HCT116 (cell line): Measurements from ENCODE around the gene MAB21L3. TPM values are rescaled to one million over a fixed set of nuclear protein-coding genes. Genes with fewer than 3 reads are reported as not detected.

Experiments used
- ATAC-seq: fragments of 200-7000 bp; cut with Tn5 transposase; 2 replicates; pipeline ENCODE4 v1.9.1; 2020; ENCODE audit warnings: mild to moderate bottlenecking, moderate library complexity
- BruUV-seq: library from RNA; stranded (reverse); fragments of 400-500 nt; replicated peaks from 2 replicates; lab custom pipeline; 2021; lab: Mats Ljungman, UMichigan
- CTCF ChIA-PET: fragments of 300-600 bp; sonication (Branson Sonifier 250); formaldehyde crosslinking; loops from one replicate; lab custom pipeline; 2021; ENCODE audit warnings: antibody characterized with exemption; lab: Charles Lee
- POLR2A ChIA-PET: fragments of 300-600, 350-600 bp; sonication (Branson Sonifier 250); formaldehyde crosslinking; loops from one replicate; lab custom pipeline; 2021; ENCODE audit warnings: antibody characterized with exemption; lab: Charles Lee
- RAD21 ChIA-PET, 2 experiments: fragments of 300-600 bp; sonication (Branson Sonifier 250); formaldehyde crosslinking; loops; one replicate each; lab custom pipeline; 2023; ENCODE audit warnings: low total read pairs in 2 of 2; ENCODE audit not compliant: uncharacterized antibody in 2 of 2, unreplicated experiment in 2 of 2, low non-redundant PET in 1 of 2; lab: Charles Lee
- DNase-seq: peaks from one replicate; pipeline ENCODE4 v3.0.0-alpha.2; 2010; ENCODE audit warnings: low read depth, low spot score
- H2AFZ ChIP-seq: fragments of 200-600 bp; shearing (Covaris generic), sonication (generic); 2 replicates; pipeline ENCODE4 v1.6.1; 2017; ENCODE audit warnings: low read depth, mixed run types, mixed read lengths, antibody characterized with exemption, low read length; ENCODE audit not compliant: poor library complexity, severe bottlenecking
- H3K27ac ChIP-seq: 2 replicates; pipeline ENCODE4 v1.5.1; 2012; ENCODE audit warnings: low read depth, low read length
- H3K27me3 ChIP-seq: fragments of 200-600 bp; sonication (generic); 2 replicates; pipeline ENCODE4 v1.6.1; 2016; ENCODE audit warnings: mixed run types, low read length, mixed read lengths; ENCODE audit not compliant: insufficient read depth
- H3K36me3 ChIP-seq, 2 experiments: fragments of 200-500 bp in 1 of 2; fragments of 200-600 bp in 1 of 2; sonication (Bioruptor generic) in 1 of 2; sonication (generic) in 1 of 2; 2 replicates each; pipeline versions ENCODE4 v1.5.1 to v1.6.1; 2014 to 2016; ENCODE audit warnings: low read length in 2 of 2, inconsistent platforms in 1 of 2, mixed read lengths in 1 of 2, mixed run types in 1 of 2; ENCODE audit not compliant: insufficient read depth in 2 of 2, control insufficient read depth in 1 of 2
- H3K4me1 ChIP-seq, 2 experiments: fragments of 200-600 bp in 1 of 2; sonication (generic) in 1 of 2; 2 replicates each; pipeline versions ENCODE4 v1.5.1 to v1.6.1; 2012 to 2017; ENCODE audit warnings: low read length in 2 of 2, inconsistent platforms in 1 of 2, mild to moderate bottlenecking in 1 of 2, mixed read lengths in 1 of 2, mixed run types in 1 of 2, moderate library complexity in 1 of 2; ENCODE audit not compliant: insufficient read depth in 2 of 2, control insufficient read depth in 1 of 2
- H3K4me2 ChIP-seq: fragments of 200-600 bp; sonication (generic); 2 replicates; pipeline ENCODE4 v1.6.1; 2017; ENCODE audit warnings: mixed run types, low read length, mixed read lengths
- H3K4me3 ChIP-seq, 2 experiments: fragments of 200-600 bp in 1 of 2; sonication (generic) in 1 of 2; replicated peaks in 1 of 2; 2 replicates each; pipeline ENCODE4 v1.5.1; 2011 to 2016; ENCODE audit warnings: low read length in 2 of 2, control low read depth in 1 of 2, low read depth in 1 of 2, mild to moderate bottlenecking in 1 of 2, mixed read lengths in 1 of 2, mixed run types in 1 of 2
- H3K79me2 ChIP-seq: fragments of 200-600 bp; sonication (generic); 2 replicates; pipeline ENCODE4 v1.6.1; 2017; ENCODE audit warnings: mild to moderate bottlenecking, mixed run types, low read length, moderate library complexity, mixed read lengths; ENCODE audit not compliant: insufficient read depth
- H3K9ac ChIP-seq: fragments of 200-600 bp; sonication (generic); 2 replicates; pipeline ENCODE4 v1.6.1; 2016; ENCODE audit warnings: low read length, mixed read lengths
- H3K9me2 ChIP-seq: fragments of 200-600 bp; sonication (generic), shearing (Covaris generic); 2 replicates; pipeline ENCODE4 v1.6.1; 2017; ENCODE audit warnings: mixed run types, mild to moderate bottlenecking, moderate library complexity; ENCODE audit not compliant: insufficient read depth
- H3K9me3 ChIP-seq, 2 experiments: fragments of 200-500 bp in 1 of 2; fragments of 200-600 bp in 1 of 2; sonication (Bioruptor generic) in 1 of 2; sonication (generic) in 1 of 2; 2 replicates each; pipeline ENCODE4 v1.6.1; 2014 to 2017; ENCODE audit warnings: low read length in 2 of 2, mixed read lengths in 2 of 2, inconsistent platforms in 1 of 2, low read depth in 1 of 2, mild to moderate bottlenecking in 1 of 2, mixed run types in 1 of 2, moderate library complexity in 1 of 2; ENCODE audit not compliant: control insufficient read depth in 1 of 2, insufficient read depth in 1 of 2
- H4K20me1 ChIP-seq: fragments of 200-600 bp; sonication (generic), shearing (Covaris generic); 2 replicates; pipeline ENCODE4 v1.6.1; 2017; ENCODE audit warnings: mixed run types, mild to moderate bottlenecking, moderate library complexity; ENCODE audit not compliant: insufficient read depth
- CBX3 ChIP-seq: IDR thresholded peaks from 2 replicates; pipeline ENCODE4 v1.6.1; 2012; ENCODE audit warnings: low read depth
- EZH2 ChIP-seq: fragments of 200-600 bp; sonication (generic); IDR thresholded peaks from 2 replicates; pipeline ENCODE4 v1.6.1; 2017; ENCODE audit warnings: antibody characterized with exemption, mixed run types
- RAD21 ChIP-seq: IDR thresholded peaks from 2 replicates; pipeline ENCODE4 v1.6.1; 2012; ENCODE audit warnings: low read depth, mild to moderate bottlenecking
- intact Hi-C: fragments of 100-400 bp; cut with micrococcal nuclease; formaldehyde crosslinking; loops from 2 replicates; pipeline ENCODE4 v1.10.0; 2022
- total RNA-seq: library from RNA; stranded (reverse); gene quantifications from one replicate; pipeline ENCODE4 v1.2.1, GENCODE V29; 2021; ENCODE audit not compliant: unreplicated experiment
- TF ChIP-seq, protein P1 (sequence below): IDR thresholded peaks from 2 replicates; pipeline ENCODE4 v1.6.1; 2012
- TF ChIP-seq, protein P2 (sequence below), 3 experiments: fragments of 200-600 bp in 1 of 3; sonication (generic) in 1 of 3; IDR thresholded peaks in 2 of 3; conservative IDR thresholded peaks in 1 of 3; 2 replicates each; pipeline ENCODE4 v1.5.1; 2012 to 2017; ENCODE audit warnings: low read depth in 2 of 3, low read length in 2 of 3, antibody characterized with exemption in 1 of 3, borderline replicate concordance in 1 of 3, control low read depth in 1 of 3, mild to moderate bottlenecking in 1 of 3, mixed read lengths in 1 of 3, mixed run types in 1 of 3, moderate library complexity in 1 of 3; ENCODE audit not compliant: insufficient read depth in 1 of 3

Gene MAB21L3
- total RNA-seq, 1 experiment from 2014 or later: not detected

DNA sequence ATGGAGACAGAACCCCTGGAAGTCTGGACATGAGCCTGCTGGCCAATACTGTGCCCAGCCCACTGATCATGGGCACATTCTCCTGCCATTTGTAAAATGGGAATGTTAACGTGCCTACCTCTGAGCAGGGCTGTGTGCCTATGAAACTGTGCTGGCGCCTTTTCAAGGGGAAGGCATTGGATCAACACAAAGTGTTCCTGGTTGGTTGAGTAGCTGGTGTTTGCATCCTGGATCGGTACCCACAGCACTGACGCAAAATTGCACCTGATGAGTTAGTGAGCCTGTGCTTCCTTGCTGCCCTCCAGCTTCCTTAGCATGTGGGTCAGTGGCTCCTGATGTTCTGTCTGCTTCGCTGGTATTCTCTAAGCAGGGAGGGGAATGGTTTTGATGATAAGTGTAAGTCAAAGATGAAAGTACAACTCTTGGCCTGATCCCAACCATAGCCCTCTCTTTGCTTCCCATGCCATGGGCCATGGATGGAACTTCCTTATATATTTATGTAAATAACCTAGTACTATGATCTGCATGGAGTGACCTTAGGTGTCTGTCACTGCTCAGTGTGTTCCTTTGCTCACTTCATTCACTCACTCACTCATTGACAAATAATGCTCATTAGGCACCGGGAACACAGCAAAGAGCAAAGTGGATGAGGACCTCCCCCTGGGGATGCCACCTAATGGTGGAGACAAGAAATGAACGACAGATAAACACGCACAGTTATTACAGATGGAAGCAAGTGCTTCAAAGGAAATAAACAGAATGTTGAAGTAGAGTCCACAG, 22.7 kb downstream of the MAB21L3 start:
- Histone ChIP-seq H3K79me2 (no peaks in the 10 kb centered on the region), H3K27ac (no peak overlapping the region), H3K27me3 (no peaks in the 10 kb centered on the region), H3K4me3 (no peak overlapping the region), H3K4me1 (peaks cover 10 to 15% of the 10 kb centered on the region in 2 experiments; a peak in 3 of 4 replicates), H2AFZ (peak overlapping the region; percentile 85), H4K20me1 (no peaks in the 10 kb centered on the region), H3K9me2 (no peaks in the 10 kb centered on the region), H3K9me3 (no peaks in the 10 kb centered on the region), H3K9ac (no peak overlapping the region), H3K4me2 (peak overlapping the region; percentile 41)
- ChIA-PET CTCF (interaction anchor here (1.5 kb wide), 1 partner anchor 365 kb away, joined by 5 read pairs; no protein-coding TSS in a partner anchor), POLR2A (no interaction called here)
- DNase-seq (peak; percentile 21), ATAC-seq (peak; percentile 66)
- no TSS peak for BruUV-seq
- intact Hi-C loops: loop anchor here (5.0 kb wide), 1 partner anchor 327 kb away; no protein-coding TSS in a partner anchor
- no peak for TF ChIP-seq EZH2
- peak; percentile 59; the same call in 1 of the 2 replicates for TF ChIP-seq RAD21
- TF ChIP-seq, protein P1, sequence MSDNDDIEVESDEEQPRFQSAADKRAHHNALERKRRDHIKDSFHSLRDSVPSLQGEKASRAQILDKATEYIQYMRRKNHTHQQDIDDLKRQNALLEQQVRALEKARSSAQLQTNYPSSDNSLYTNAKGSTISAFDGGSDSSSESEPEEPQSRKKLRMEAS: 0 out of 2 replicates have a peak, but pooled peaks have one; percentile 29
- TF ChIP-seq CBX3: peak; percentile 57; the same call in 1 of the 2 replicates
- TF ChIP-seq, protein P2, sequence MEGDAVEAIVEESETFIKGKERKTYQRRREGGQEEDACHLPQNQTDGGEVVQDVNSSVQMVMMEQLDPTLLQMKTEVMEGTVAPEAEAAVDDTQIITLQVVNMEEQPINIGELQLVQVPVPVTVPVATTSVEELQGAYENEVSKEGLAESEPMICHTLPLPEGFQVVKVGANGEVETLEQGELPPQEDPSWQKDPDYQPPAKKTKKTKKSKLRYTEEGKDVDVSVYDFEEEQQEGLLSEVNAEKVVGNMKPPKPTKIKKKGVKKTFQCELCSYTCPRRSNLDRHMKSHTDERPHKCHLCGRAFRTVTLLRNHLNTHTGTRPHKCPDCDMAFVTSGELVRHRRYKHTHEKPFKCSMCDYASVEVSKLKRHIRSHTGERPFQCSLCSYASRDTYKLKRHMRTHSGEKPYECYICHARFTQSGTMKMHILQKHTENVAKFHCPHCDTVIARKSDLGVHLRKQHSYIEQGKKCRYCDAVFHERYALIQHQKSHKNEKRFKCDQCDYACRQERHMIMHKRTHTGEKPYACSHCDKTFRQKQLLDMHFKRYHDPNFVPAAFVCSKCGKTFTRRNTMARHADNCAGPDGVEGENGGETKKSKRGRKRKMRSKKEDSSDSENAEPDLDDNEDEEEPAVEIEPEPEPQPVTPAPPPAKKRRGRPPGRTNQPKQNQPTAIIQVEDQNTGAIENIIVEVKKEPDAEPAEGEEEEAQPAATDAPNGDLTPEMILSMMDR (IDR thresholded peaks at IDR 0.05 in 2 of 3, conservative IDR thresholded peaks at IDR 0.05 in 1 of 3; ENCODE audit: borderline replicate concordance in 1 of 3, insufficient read depth in 1 of 3, low read depth in 2 of 3, low read length in 2 of 3): peak; percentile 47 to 66 (median 63); a peak in 5 of 6 replicates
- TF ChIP-seq, all 23 proteins: peak for 4
- RAD21 ChIA-PET: no interaction called here
- H3K36me3 ChIP-seq: no peaks in the 10 kb centered on the region
